ENCODE data around the gene ALG1.
"Not testable (repeated sequence)": the region's sequence is repeated elsewhere in the genome, so short reads cannot be mapped to it uniquely, and the experiment has no call there.

The ALG1 gene, protein sequence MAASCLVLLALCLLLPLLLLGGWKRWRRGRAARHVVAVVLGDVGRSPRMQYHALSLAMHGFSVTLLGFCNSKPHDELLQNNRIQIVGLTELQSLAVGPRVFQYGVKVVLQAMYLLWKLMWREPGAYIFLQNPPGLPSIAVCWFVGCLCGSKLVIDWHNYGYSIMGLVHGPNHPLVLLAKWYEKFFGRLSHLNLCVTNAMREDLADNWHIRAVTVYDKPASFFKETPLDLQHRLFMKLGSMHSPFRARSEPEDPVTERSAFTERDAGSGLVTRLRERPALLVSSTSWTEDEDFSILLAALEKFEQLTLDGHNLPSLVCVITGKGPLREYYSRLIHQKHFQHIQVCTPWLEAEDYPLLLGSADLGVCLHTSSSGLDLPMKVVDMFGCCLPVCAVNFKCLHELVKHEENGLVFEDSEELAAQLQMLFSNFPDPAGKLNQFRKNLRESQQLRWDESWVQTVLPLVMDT

GRCh38 chr16:5071681-5072333, at the start of gene ALG1:
Gene ALG1 (plus strand): TSS chr16:5071843. CDS start chr16:5071850, 7 bp downstream.
- peak; percentile 77 to 83 for DNase-seq

DNA sequence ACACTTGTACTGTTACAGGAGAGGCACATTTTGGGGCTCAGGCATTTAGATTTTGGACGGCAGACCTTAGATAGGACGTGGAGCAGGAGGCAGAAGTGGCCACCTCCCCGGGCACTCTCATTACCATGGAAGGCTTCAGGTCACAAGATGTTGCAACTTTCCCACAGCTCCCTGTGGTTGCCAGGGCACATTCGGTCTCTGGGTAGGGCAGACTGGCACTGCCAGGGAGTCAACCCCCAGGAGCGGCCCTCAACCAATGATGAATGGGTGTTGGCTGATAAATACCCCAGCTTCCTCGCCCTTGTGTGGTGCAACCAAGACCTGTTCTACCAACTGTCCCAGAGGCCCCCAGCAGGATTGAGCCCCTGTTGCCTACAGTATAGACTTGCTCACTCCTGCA, 49.1 kb upstream of the ALG1 start:
- DNase-seq: no peak

GRCh38 chr16:5024632-5025031, 47.0 kb upstream of the ALG1 start:
- DNase-seq: peak; percentile 42 to 64

DNA sequence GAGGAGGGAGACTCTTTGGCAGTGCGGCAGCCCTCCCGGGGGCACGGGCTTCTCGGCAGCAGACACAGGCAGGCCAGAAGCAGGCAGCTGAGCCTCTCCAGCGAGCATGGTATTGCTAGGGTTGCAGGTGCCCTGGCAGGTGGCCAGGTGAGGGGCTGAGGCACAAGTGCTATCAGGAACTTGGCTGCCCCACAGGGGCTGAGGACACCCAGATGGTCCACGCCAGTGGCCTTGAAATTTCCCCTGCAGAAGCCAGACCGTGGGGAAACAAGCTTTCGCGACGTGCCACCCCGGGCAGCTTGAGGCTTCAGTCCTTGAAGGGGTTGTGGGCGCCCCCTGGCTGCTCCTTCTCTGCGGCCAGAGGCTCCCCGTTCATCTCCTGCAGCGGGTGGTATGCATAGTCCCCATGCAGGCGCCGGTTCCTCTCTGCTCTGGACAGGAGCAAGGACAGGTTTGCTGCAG, 46.4 kb upstream of the ALG1 start:
- peak; percentile 13 to 61 for DNase-seq

DNA sequence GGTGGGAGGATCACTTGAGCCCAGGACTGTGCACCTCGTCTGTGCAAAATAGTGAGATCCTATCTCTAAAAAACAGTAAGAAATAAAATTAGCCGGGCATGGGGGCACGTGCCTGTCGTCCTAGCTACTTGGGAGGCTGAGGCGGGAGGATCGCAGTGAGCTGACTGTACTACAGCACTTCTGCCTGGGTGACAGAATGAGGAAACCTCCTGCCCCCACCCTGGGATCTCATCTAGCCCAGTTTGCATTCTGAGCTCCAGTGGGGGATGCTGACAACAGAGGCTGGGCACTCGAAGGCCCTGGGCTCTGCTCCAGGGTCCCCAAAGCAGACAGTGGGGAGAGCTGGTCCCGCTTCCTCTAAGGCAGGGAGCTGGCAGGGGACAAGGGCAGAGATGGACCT, 45.0 kb upstream of the ALG1 start:
- no peak for DNase-seq

DNA sequence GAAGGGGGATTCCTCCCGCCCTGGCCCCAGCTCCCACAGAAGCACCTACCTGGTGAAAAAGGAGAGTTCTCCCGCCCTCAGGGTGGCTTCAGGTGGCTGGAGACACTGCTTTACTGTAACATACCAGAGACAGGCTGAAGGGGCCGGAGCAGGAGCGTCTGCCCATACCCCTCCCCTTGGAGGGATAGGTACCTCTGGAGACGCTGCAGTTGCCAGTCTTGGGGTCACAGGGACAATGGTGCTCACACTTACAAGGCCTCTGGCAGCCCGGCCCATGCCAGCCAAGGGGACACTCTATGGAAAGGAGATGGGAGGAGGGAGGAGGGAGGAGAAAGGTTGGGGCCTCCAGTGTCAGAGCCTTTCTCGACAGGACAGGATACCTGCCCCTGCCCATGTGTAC, 44.6 kb upstream of the ALG1 start:
- DNase-seq: no peak

- DNase-seq: no peak
These were observed 43.9 kb upstream of the ALG1 start for GRCh38 chr16:5027575-5028235.

DNA sequence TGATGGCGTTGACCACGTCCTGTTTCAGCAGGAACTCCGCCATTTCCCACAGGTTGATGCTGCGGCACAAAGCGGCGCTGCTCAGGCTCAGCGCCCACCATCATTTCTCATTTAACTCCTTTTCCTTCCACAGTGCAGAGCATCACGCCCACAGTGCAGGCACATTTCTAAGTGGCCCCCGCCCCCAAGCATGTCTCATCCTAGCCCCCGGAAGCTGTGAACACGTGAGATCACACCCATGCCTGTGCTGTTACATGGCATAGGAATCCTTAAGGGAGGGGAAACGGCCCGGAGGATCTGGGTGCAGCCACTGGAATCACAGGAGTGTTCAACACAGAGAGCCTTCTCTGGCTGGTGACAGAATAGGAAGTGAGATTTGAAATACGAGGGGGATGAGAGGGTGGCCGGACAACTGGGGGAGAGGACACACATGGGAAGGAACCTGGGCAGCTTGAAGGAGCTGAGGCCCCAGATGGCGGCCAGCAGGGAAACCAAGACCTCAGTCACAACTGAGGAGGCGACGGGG, 42.6 kb upstream of the ALG1 start:
- DNase-seq: no peak

DNA sequence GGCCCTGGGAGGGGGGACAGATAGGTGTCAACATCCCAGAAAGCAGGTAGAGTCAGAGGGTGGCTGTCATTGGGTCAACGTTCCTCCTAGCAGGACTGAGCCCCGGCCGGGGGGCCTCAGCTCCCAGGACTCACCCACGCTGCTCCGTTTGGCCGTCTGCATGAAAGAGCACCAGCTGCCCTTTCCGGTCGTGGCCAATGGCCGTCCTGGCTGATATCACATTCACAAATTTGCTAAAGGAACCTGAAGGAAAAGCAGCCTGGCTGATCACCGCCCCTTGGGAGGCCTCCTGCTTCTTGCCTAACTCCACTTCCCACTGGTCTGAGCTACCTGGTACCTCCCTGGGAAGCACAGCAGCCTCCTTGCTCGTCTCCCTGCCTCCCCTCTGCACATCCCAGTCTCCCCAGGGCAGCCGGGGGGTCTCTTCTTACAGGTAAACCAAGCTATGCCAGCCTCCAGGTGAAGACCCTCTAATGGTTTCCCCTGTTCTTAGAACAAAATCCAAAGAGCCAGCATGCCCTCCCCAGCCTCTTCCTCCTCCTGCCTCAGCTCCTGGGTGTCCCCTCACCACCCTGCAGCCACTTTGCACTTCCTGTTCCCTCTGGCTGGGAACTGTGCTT, 41.3 kb upstream of the ALG1 start:
- no peak for DNase-seq

DNA sequence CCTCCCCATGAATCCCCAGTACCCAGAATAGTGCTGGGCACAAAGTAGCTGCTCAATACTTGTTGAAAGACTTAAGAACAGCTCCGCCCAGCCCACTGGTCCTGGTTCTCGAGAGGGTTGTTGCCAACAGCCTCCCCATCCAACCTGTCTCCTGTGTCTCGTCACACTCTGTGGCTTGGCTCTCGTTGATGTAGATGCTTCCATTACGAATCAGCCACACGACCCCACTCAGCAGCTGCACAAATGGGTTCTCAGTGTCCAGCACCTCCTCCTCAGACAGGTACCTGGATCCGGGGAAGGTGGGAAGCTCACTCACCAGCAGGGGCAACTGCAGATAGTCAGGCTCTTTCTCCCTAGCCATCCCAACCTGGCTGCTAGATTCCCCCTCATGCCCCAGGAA, 40.0 kb upstream of the ALG1 start:
- no peak for DNase-seq

DNA sequence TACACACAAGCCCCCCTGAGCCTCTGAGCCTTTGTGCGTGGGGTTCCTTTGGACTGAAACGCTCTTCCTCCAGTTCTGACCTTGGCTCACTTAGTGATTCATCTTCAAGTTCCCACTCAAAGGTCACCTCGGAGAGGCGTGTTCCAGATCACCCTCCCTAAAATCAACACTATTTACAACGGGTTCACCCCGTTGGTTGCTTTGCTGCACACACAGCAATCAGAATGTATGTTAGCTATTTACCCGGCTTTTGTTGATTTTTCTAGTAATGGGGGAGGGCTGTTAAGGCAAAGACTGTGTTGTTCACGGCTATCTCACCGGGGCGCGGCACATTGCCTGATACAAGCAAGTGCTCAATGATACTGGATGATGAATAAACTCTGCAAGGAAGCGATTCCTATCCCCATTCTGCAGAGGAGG, 38.9 kb upstream of the ALG1 start:
- no peak for DNase-seq

DNA sequence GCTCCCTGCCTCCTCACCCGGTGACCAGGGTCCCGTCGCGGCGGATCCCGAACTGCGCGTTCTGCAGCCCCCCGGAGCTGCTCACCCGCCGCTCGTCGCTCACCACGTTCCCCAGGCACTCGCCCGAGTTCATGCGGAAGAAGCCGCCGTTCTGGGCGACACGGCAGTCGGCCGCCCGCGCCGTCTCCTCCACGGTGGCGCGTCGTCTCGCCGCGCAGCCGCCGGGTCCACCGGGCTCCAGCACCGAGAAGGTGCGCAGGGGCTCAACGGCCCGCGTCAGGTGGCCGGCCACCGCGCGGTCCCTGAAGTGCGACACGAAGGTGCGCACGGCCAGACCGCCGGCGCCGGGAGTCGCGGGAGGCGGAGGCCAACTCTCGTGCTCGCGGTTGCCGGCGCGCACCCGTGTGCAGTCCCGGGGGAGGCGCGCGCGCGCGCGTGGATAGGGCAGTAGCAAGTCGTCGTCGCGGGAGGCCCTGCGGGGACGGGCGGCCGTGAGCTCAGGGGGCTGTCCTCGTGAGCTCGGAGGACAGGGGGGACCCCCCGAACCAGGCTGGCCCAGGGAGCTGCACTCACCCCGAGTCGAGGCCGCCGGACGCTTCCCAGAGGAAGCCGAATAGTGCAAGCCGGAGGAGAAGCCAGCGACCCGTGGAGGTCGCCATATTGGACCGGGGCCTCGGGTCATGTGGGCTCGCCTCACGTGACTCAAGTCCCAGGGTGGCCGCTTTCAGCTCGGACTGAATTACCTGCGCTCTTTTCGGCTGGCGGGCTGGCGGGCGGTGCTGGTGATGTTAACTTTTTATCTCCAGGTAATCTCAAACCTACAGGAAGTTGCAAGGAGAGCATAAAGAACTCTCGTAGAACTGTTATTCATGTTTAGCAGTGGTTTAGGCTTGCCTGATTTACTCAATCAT, 38.1 kb upstream of the ALG1 start, which contains the start of gene NAGPA:
TSS of gene NAGPA (minus strand) at position 680 of the 911 bp plus-strand sequence. CDS start at position 659, 21 bp downstream.
- peak; percentile 58 to 75 for DNase-seq

DNA sequence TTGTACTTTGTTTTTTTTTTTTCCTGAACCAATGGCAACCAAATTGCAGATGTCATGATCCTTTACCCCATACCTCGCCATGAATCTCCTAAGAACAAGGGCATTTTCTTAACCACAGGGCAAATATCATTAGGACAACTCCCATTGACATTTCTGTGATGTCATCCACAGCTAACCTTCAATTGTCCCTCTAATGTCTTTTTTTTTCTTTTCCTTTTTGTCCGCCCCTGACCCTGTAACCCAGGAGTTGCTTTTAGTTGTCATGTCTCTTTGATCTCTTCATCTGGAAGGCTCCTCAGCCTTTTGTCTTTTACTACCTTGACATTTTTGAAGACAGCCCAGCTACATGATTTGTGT, 37.5 kb upstream of the ALG1 start:
- DNase-seq: no peak

GRCh38 chr16:5035909-5036227, 35.8 kb upstream of the ALG1 start:
- DNase-seq: no peak

DNA sequence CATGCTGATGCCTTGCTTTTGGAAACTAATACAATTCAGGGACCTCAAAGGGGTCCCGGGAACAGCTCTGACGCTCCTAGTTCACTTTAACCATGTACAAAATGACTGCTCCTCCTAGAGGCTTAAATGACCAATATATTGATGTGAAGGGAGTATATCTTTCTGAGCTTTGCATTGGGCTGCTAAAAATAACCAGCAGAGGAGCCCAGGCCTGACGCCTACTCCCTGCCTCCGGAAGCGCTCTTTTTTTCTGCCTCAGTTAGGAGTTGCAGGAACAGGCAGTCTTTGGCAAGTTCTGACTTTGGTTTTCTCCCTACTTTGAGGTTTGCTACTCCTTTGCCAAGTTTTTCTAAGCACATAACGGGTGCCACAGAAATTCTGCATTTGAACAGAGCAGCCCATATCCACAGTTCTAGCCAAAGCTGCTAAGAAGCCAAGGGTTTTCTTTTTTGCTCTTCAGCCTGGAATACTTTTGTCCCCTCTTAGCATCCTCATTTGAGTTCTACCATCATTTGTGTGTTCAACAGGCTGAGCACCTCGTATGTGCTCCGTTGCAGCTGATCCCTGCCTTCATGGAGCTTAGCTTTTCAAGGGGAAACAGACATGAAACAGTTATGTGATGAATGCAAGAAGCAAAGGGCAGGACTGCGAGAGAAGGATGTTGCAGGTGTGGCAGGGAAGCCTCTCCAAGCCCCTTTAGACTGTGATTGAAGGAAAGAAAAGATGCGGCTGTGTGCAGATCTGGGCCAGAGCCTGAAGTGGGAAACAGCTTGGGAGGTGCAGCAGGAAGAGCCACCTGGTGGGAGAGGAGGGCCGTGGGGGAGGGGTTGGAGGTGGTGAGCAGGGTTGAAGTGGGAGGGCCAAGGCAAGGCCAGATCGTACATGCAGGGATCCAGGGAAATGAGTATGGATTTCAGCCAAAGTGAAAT, 35.2 kb upstream of the ALG1 start:
- no peak for DNase-seq

- no peak for DNase-seq
These were observed 31.2 kb upstream of the ALG1 start for GRCh38 chr16:5040451-5040850.

- no peak for DNase-seq
These were observed 30.0 kb upstream of the ALG1 start for GRCh38 chr16:5041600-5042133.

DNA sequence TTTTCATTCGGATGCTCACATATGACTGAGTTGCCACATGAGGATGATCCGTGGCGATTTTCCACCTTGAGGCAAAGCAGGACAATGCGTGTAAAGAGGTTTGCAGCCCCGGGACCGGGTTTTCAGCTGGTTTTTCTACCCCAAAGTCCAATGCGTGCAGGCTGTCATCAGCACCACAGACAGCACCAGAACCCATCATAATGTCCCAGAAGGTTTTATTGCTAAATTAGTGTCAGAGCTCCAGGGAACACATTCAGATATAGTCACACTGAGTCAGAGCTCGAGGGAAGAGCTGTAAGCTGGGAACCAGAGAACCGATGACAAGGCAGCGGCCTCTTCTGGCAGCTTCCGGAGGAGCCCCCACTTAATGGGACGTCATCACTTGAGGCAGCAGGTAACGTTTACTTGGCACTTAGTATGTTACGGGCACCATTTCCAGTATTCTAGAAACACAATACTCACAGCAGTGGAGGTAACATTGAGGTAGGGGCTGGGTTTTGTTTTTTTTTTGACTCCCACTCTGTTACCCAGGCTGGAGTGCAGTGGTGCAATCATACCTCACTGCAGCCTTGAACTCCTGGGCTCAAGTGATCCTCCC, 29.0 kb upstream of the ALG1 start:
- peak in 1 of 2 experiments; percentile 33 for DNase-seq

DNA sequence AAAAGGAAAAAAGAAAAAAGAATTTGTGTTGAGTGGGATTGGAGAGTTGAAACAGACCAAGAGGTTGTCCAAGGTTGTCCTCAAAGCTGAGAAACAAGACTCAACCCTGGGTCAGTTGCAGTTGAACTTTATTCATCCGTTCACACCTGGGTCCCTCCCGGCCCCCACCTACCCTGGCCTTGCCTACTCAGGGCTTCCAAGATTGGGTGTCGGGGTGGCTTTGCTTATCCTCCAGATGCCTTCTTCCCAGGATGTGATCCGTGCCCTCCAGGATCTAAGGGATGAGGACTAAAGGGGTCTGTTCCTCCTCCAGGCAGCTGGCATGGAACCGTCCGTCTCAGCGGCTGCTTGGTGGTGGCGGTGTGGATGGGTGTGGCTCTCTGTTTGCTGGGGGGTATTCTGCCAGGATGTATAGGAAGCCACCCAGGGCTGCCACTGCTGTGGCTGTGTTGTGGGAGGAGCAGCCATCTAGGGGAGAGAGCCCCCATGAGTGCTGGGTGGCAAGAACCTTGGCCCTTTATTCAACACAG, 27.6 kb upstream of the ALG1 start:
- DNase-seq: no peak

GRCh38 chr16:5044581-5044980, 27.1 kb upstream of the ALG1 start:
- DNase-seq: not testable (repeated sequence)

Measured in NCI-H2081 (cell line).